Retinal pigment epithelial cell (primary cell): ENCODE data around the gene LYPD1.
A peak's percentile ranks its signal among the peaks of the same experiment; 100 is the strongest.

Source experiments
- DNase-seq: peaks from one replicate; pipeline ENCODE4 v3.0.0-alpha.2; 2010; ENCODE audit warnings: low read depth
- H3K4me3 ChIP-seq: 2 replicates; pipeline ENCODE4 v1.5.1; 2011; ENCODE audit warnings: mild to moderate bottlenecking, low read length, control low read depth, moderate library complexity
- TF ChIP-seq, protein P1 (sequence below): conservative IDR thresholded peaks from 2 replicates; pipeline ENCODE4 v1.5.1; 2011; ENCODE audit warnings: low read depth, low read length, control low read depth, inconsistent platforms

The LYPD1 gene

GRCh38 chr2:132677661-132678060 lies 7.7 kb upstream of the LYPD1 start:
- H3K4me3 ChIP-seq = no peak overlapping the region
- DNase-seq = no peak
- TF ChIP-seq, protein P1, sequence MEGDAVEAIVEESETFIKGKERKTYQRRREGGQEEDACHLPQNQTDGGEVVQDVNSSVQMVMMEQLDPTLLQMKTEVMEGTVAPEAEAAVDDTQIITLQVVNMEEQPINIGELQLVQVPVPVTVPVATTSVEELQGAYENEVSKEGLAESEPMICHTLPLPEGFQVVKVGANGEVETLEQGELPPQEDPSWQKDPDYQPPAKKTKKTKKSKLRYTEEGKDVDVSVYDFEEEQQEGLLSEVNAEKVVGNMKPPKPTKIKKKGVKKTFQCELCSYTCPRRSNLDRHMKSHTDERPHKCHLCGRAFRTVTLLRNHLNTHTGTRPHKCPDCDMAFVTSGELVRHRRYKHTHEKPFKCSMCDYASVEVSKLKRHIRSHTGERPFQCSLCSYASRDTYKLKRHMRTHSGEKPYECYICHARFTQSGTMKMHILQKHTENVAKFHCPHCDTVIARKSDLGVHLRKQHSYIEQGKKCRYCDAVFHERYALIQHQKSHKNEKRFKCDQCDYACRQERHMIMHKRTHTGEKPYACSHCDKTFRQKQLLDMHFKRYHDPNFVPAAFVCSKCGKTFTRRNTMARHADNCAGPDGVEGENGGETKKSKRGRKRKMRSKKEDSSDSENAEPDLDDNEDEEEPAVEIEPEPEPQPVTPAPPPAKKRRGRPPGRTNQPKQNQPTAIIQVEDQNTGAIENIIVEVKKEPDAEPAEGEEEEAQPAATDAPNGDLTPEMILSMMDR = no peak

GRCh38 chr2:132676999-132677398 lies 7.0 kb upstream of the LYPD1 start:
- TF ChIP-seq, protein P1 = peak; percentile 30
- no peak for DNase-seq
- no peak overlapping the region for H3K4me3 ChIP-seq

- peak overlapping the region; percentile 49 for H3K4me3 ChIP-seq
- DNase-seq = peak; percentile 75
- TF ChIP-seq, protein P1 = no peak
These were observed 1.3 kb upstream of the LYPD1 start for GRCh38 chr2:132671151-132671835.

- DNase-seq = no peak
- TF ChIP-seq, protein P1 = no peak
- H3K4me3 ChIP-seq = peak overlapping the region; percentile 49
These were observed 618 bp upstream of the LYPD1 start for GRCh38 chr2:132670496-132671150.

DNA sequence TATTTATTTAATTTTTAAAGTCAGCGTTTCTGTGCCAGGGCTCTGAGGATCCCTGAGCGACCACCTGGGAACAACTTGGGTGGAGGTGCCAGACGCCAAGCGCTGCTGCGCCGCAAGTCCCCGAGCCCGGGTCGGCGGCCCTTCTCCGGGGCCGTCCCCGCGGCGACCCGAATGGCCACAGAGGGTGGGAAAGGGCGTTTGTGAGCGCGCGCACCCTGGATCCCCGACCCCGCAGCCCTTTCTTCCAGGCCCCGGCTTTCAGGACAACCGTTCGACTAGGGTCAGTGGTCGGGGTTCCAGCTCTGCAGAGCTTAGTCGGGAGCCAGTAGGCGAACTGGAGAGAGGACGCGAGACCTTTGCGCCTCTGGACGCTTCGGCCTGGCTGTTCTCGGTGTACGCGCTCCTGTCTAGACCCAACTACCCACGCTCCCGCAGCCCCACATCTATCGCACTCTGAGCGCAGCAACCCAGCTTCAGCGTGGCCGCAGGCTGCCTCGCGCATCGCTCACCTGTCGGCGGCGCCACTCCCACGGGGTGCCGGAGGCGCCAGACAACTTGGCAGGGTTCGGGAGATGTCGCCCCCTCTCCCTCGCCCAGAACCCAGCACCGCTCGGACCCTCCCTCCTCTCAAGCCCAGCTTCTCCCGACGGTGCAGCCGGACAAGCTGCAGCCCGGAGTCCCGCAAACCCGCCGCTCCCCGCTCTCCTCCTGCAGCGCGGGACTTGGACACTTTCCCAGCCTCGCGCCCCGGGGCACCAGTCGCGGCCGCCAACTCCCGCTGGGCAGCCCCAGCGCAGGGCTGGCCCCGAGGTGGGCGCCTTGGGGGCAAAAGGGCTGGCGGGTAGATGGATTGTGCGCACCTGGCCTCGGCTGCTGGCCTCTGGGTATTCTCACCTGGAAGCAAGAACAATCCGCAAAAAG lies 758 bp downstream of the LYPD1 start:
- TF ChIP-seq, protein P1 = peak; percentile 31
- no peak for DNase-seq
- H3K4me3 ChIP-seq = peak overlapping the region; percentile 49

- no peak for DNase-seq
- peak overlapping the region; percentile 49 for H3K4me3 ChIP-seq
- TF ChIP-seq, protein P1 = peak; percentile 55
These were observed 1.7 kb downstream of the LYPD1 start for GRCh38 chr2:132668189-132668823.
